ENCODE measurements around the gene CD163.

DNA sequence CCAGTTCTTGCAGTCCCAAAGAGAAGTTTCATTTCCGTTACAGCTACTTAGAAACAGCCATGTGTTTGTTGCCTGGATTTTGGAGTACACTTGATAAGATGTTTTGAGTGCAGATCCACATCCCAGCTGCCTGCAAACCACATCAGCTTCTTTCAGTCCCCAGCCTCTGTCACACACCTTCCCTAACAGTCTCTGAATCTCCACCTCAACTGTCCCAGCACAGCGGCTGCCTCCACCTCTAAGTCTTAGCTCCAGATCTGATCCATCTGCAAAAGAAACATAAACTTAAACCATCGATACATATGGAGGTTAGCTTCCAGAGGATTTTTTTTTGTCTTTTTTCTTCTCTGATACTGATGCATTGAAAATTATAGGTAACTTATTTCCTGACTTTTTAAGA is 8.4 kb downstream of the CD163 start:
- no peak for TF ChIP-seq POLR2A (IDR thresholded peaks at IDR 0.05)
- TF ChIP-seq, protein P1, sequence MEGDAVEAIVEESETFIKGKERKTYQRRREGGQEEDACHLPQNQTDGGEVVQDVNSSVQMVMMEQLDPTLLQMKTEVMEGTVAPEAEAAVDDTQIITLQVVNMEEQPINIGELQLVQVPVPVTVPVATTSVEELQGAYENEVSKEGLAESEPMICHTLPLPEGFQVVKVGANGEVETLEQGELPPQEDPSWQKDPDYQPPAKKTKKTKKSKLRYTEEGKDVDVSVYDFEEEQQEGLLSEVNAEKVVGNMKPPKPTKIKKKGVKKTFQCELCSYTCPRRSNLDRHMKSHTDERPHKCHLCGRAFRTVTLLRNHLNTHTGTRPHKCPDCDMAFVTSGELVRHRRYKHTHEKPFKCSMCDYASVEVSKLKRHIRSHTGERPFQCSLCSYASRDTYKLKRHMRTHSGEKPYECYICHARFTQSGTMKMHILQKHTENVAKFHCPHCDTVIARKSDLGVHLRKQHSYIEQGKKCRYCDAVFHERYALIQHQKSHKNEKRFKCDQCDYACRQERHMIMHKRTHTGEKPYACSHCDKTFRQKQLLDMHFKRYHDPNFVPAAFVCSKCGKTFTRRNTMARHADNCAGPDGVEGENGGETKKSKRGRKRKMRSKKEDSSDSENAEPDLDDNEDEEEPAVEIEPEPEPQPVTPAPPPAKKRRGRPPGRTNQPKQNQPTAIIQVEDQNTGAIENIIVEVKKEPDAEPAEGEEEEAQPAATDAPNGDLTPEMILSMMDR (IDR thresholded peaks at IDR 0.05): no peak

All from right lobe of liver (tissue), 4 donors.